ENCODE measurements around the gene NXPE2.
"Not testable (repeated sequence)": the region's sequence is repeated elsewhere in the genome, so short reads cannot be mapped to it uniquely, and the experiment has no call there.

The NXPE2 gene

DNA sequence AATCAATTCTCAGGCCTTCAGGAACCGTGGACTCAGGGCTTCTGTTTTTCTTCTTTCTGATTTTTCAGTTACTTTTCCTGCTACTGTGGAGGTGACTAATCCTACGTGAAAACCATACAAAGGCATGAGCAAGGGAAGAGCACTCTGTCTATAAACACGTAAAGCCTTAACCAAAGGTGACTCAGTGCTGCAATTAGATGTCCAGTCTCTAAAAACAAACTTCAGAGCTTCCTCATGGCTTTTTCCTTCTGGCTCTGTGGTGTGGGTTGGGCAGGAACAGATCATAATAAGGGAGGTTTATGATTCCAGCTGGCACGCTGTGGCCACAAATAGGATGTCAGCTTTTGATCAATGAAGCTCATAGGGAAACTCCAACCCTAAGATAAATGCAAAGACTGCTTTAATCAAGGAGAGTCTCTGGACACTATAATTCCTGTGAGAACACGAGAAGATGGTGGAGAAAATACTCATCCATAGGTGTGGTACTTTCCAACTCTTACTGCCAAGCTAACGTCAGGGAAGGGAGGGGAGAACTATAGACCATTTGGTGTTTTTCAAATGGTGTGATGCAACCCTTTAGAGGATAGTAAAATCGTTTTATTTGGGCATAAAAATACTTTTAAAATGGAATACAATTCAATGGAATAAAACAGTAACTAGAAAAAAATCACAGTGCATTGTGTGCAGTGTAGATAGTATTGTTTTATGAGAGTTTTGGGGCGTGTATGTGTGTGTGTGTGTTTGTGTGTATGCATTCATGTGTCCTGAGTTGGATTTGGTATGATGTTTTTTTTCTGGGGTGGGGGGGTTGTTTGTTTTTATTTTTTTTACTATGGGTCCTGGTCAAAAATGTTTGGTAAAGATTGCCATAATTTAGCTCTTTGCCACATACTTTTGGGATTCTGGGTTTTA is at the start of gene NXPE2:
Gene NXPE2, plus strand, starts transcription at position 403 of the 912 bp plus-strand sequence. Its CDS starts 49 bp downstream, at position 452.
- DNase-seq: no peak

DNA sequence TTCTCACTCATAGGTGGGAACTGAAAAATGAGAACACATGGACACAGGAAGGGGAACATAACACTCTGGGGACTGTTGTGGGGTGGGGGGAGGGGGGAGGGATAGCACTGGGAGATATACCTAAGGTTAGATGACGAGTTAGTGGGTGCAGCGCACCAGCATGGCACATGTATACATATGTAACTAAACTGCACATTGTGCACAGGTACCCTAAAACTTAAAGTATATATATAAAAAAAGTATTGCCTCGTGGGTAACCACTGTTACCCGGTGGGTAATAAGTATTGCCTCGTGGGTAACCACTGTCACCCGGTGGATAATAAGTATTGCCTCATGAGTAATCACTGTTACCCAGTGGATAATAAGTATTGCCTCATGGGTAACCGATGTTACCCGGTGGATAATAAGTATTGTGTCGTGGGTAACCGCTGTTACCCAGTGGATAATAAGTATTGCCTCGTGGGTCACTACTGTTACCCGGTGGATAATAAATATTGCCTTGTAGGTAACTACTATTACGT is 46.8 kb upstream of the NXPE2 start:
- DNase-seq: not testable (repeated sequence)

- DNase-seq: not testable (repeated sequence)
Measured at GRCh38 chr11:114639440-114639839, 38.9 kb upstream of the NXPE2 start.

DNA sequence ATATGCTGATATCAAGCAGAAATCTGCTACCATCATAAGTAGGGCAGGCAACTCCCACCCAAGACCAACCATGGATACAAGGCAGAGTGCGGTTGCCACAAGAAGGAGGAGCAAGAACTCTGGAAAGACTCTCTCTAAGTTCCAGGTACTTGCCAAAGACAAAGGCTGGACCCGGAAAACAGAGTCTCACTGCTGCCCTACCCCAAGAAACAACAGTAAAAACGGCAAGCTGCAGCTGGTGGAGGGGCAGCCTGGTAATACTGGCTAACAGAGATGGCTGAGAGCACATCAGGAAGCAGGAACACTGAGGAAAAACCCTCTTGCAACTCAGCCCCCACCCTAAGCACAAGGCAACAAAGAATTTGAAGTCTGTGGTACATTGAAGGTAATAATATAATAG is 27.7 kb upstream of the NXPE2 start:
- no peak for DNase-seq

DNA sequence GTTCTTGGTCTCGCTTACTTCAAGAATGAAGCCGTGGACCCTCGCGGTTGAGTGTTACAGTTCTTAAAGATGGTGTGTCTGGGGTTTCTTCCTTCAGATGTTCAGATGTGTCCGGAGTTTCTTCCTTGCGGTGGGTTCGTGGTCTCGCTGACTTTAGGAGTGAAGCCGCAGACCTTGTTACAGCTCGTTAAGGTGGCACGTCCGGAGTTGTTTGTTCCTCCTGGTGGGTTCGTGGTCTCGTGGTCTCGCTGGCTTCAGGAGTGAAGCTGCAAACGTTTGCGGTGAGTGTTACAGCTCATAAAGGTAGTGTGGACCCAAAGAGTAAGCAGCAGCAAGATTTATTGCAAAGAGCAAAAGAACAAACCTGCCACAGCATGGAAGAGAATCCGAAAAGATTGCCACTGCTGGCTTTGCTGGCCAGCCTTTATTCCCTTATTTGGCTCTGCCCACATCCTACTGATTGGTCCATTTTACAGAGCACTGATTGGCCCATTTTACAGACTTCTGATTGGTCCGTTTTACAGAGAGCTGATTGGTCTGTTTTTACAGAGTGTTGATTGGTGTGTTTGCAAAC is 27.1 kb upstream of the NXPE2 start:
- DNase-seq: no peak

- no peak for DNase-seq
Measured at GRCh38 chr11:114653148-114653547, 25.2 kb upstream of the NXPE2 start.

DNA sequence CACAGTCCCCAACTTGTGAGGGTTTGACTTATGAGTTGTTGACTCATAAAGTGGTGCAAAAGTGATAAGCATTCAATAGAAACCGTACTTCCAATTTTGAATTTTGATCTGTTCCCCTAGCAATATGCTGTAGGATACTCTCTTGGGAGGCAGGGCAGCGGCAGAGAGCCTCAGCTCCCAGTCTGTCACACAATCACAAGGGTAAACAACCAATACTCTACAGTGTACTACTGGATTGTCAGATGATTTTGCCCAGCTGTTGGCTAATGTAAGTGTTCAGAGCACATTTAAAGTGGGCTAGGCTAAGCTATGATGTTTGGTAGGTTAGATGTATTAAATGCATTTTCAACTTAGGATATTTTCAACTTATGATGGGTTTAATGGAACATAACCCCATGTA is 13.7 kb upstream of the NXPE2 start:
- no peak for DNase-seq

GRCh38 chr11:114666760-114667159 is 11.6 kb upstream of the NXPE2 start:
- DNase-seq: no peak

DNA sequence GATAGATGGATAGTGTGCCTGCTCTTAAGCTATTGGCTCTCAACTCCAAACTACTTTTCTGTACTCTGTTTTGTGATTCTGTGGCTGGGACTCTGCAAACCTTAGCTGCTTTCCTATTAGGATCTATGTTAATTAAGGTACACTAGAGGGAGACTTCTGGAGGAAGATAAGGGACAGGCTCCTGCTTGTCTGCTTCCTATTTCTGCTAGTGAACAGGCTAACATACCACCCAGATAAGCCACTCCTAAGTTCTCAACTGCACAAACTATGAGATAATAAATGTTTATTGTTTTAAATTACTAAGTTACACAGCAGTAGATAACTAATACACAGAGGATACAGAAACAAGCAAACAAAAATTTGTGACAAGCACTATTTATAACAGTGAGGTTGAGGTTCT is 10.2 kb upstream of the NXPE2 start:
- no peak for DNase-seq

GRCh38 chr11:114673661-114674060 is 4.7 kb upstream of the NXPE2 start:
- DNase-seq: no peak

- DNase-seq: peak; percentile 0
Measured at GRCh38 chr11:114679505-114679904, 1.2 kb downstream of the NXPE2 start.

GRCh38 chr11:114683007-114683406 is 4.7 kb downstream of the NXPE2 start:
- no peak for DNase-seq

GRCh38 chr11:114684636-114685035 is 6.3 kb downstream of the NXPE2 start:
- DNase-seq: no peak

- no peak for DNase-seq
Measured at GRCh38 chr11:114685097-114685496, 6.8 kb downstream of the NXPE2 start.

GRCh38 chr11:114705280-114706024 is 27.1 kb downstream of the NXPE2 start:
- DNase-seq: no peak

- DNase-seq: no peak
Measured at GRCh38 chr11:114709960-114710359, 31.6 kb downstream of the NXPE2 start.

GRCh38 chr11:114713756-114714155 is 35.4 kb downstream of the NXPE2 start:
- no peak for DNase-seq

- DNase-seq: no peak
Measured at GRCh38 chr11:114719562-114719961, 41.2 kb downstream of the NXPE2 start.

GRCh38 chr11:114724916-114725524 is 46.7 kb downstream of the NXPE2 start:
- DNase-seq: no peak

DNA sequence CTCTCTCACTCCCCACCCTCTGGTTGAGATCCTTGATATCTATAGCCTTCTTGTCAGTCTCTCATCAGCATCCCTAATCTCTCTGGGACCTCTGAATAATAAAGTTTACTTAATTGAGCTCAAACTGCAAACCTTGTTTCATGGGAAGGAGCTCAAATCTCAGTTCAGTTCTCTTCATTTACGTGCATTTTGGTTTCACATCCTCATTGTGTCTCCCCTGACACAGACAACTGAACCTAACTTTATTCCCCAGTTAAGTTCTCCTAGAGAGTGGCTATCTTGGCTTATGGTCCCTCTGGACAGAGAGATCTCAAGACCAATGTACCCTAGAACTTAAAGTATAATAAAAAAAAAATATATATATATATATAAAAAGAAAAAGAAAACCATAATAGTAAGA is 47.3 kb downstream of the NXPE2 start:
- DNase-seq: no peak

GRCh38 chr11:114736806-114737205 is 58.5 kb downstream of the NXPE2 start:
- no peak for DNase-seq

- peak; percentile 36 for DNase-seq
Measured at GRCh38 chr11:114738954-114739353, 60.6 kb downstream of the NXPE2 start.

DNA sequence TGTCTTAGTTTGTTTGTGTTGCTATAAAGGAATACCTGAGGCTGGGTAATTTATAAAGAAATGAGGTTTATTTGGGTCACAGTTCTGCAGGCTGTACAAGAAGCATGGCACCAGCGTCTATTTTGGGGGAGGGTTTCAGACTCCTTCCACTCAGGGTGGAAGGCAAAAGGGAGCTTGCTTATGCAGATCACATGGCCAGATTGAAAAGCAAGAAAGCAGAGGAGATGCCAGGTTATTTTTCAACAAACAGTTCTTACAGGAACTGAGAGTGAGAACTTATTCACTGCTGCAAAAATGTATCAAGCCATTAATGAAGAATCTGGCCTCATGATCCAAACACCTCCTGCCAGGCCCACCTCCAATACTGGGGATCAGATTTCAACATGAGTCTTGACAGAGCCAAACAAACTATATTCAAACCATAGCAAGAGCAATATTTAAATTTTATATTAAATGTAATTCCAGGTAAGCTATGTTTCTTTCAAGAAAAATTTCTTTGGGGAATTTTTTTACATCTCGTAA is 66.9 kb downstream of the NXPE2 start:
- DNase-seq: no peak
